ENCODE results near the gene GALNT12.

GALNT12 gene

DNA sequence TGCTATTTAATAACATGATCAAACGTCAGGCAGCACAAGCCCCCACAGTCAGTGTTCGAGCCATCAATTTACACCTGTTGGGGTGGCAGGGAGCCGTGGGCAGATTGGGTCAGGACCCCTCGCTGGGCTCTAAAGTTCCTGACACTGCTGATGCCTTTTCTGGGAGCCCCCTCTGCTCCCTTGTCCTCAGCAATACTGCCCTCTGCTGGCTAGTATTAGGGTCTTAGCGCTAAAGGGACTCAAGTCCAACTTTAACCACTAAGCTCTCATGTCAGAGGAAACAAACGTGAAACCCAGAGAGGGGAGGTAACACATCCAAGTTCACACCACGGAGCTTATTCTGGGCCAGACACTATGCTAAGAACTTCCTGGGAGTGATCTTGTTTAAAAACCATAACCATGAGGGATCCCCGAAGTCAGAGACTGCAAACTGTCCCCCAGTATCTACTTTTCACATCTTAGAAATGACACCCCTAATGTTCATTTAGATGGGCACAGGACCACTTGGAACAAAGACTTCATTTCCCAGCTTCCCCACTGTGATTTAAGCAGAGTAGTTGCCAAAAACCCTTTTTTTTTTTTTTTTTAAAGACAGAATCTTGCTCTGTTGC, 31.5 kb upstream of the GALNT12 start:
- peak; percentile 54 for ATAC-seq (ENCODE audit: low read depth)

DNA sequence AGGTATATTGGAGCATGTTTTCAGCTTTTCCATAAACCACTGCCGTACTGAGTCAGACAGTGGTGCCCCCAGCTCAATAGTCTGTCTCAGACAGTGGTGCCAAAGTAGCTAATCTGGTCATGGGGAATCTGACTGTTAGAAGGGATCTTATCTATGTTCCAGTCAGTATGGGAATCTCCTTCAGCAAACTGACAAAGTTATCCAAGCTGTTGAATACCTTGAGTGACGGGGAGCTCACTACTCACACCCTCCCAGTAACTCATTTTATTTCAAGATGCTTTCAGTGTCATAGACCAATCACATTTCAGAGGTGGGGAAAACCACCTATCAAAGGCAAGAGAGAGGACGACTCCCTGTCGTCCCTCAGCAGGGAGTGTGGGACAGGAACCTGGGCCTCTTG, 29.9 kb upstream of the GALNT12 start:
- TF ChIP-seq, protein P1, sequence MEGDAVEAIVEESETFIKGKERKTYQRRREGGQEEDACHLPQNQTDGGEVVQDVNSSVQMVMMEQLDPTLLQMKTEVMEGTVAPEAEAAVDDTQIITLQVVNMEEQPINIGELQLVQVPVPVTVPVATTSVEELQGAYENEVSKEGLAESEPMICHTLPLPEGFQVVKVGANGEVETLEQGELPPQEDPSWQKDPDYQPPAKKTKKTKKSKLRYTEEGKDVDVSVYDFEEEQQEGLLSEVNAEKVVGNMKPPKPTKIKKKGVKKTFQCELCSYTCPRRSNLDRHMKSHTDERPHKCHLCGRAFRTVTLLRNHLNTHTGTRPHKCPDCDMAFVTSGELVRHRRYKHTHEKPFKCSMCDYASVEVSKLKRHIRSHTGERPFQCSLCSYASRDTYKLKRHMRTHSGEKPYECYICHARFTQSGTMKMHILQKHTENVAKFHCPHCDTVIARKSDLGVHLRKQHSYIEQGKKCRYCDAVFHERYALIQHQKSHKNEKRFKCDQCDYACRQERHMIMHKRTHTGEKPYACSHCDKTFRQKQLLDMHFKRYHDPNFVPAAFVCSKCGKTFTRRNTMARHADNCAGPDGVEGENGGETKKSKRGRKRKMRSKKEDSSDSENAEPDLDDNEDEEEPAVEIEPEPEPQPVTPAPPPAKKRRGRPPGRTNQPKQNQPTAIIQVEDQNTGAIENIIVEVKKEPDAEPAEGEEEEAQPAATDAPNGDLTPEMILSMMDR (IDR thresholded peaks at IDR 0.05; ENCODE audit: poor library complexity, severe bottlenecking): no peak
- H3K9me3 ChIP-seq (ENCODE audit: severe bottlenecking): no peaks in the 10 kb centered on the region
- H3K36me3 ChIP-seq (ENCODE audit: low read depth): peaks cover 7% of the 10 kb centered on the region; the same call in 1 of the 2 replicates
- H3K27me3 ChIP-seq (ENCODE audit: insufficient read depth, poor library complexity, severe bottlenecking): no peaks in the 10 kb centered on the region
- no peak overlapping the region for H3K4me3 ChIP-seq (ENCODE audit: severe bottlenecking)
- DNase-seq (ENCODE audit: low spot score): no peak
- H3K4me1 ChIP-seq (ENCODE audit: insufficient read depth, poor library complexity, severe bottlenecking): peaks cover 17% of the 10 kb centered on the region
- ATAC-seq (ENCODE audit: low read depth): no peak
- H3K27ac ChIP-seq (ENCODE audit: poor library complexity, severe bottlenecking): no peak overlapping the region

More for the DNA sequence above, 31.5 kb upstream of the GALNT12 start:
- Histone ChIP-seq H3K36me3 (ENCODE audit: low read depth) (peaks cover 12% of the 10 kb centered on the region), H3K4me1 (ENCODE audit: insufficient read depth, poor library complexity, severe bottlenecking) (peaks cover 5% of the 10 kb centered on the region), H3K4me3 (ENCODE audit: severe bottlenecking) (no peak overlapping the region), H3K9me3 (ENCODE audit: severe bottlenecking) (no peaks in the 10 kb centered on the region), H3K27ac (ENCODE audit: poor library complexity, severe bottlenecking) (no peak overlapping the region), H3K27me3 (ENCODE audit: insufficient read depth, poor library complexity, severe bottlenecking) (no peaks in the 10 kb centered on the region)
- TF ChIP-seq, protein P1 (IDR thresholded peaks at IDR 0.05; ENCODE audit: poor library complexity, severe bottlenecking): peak; percentile 80
- DNase-seq (ENCODE audit: low spot score): no peak

DNA sequence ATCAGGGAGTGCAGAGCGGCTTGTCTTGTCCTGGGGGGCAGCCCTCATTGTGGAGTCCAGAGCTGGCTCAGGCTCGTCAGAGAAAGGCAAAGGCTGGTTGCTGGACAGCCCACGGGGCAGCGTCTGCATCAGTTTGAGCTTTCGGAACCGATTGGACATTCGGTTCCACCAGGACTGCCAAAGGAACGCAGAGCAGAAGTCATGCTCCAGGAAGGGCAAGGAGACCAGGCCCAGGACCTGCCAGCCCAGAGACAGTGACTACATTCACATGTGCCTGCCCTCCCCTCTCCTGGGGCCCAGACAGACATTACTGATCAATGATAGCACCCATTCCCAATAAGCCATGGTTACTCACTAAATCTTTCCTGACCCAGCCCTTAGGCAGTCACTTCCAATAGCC, 29.2 kb upstream of the GALNT12 start:
- no peak for ATAC-seq (ENCODE audit: low read depth)
- H3K27ac ChIP-seq (ENCODE audit: poor library complexity, severe bottlenecking): no peak overlapping the region
- peaks cover 4% of the 10 kb centered on the region; the same call in 1 of the 2 replicates for H3K36me3 ChIP-seq (ENCODE audit: low read depth)
- no peak overlapping the region for H3K4me3 ChIP-seq (ENCODE audit: severe bottlenecking)
- H3K27me3 ChIP-seq (ENCODE audit: insufficient read depth, poor library complexity, severe bottlenecking): no peaks in the 10 kb centered on the region
- peaks cover 19% of the 10 kb centered on the region for H3K4me1 ChIP-seq (ENCODE audit: insufficient read depth, poor library complexity, severe bottlenecking)
- DNase-seq (ENCODE audit: low spot score): no peak
- no peaks in the 10 kb centered on the region for H3K9me3 ChIP-seq (ENCODE audit: severe bottlenecking)
- TF ChIP-seq, protein P1 (IDR thresholded peaks at IDR 0.05; ENCODE audit: poor library complexity, severe bottlenecking): no peak

DNA sequence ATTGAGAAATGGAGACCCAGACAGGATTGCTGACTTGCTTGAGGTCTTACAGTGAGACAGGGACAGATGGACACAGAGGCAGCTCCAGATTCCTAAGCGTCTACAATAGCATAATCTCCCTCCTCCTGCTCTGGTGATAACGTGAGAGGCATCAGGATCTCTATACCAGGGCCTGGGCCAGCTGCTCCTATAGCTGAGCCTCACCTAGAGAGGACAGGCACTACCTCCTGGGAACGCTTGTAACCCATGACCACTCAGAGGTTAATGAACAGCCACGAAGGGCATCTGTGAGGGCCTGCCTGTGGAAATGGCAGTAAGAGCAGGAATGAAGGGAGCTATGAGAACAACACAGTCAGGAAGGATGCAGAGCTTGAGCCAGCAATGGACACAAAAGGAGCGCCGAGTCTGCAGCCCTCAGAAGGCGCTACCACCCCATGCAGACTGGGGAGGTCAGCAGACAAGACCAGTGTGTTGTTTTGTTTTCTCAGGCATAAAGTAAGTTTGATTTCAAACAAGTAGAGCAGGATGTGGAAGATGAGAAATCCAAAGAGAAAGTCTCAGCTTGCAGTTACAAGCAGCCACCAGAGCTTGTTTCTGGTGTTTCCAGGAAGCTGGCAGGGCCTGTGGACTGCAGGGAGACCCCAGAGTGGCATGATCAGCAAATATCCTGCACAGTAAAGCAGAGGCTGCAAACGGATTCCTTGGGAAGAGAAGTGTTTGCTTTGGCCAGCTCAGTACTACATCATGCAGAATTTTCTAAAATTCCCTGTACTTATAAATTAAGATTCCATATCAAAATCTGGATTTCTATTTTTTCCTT, 28.5 kb upstream of the GALNT12 start:
- Histone ChIP-seq H3K9me3 (ENCODE audit: severe bottlenecking) (no peaks in the 10 kb centered on the region), H3K27ac (ENCODE audit: poor library complexity, severe bottlenecking) (no peak overlapping the region), H3K4me3 (ENCODE audit: severe bottlenecking) (no peak overlapping the region), H3K36me3 (ENCODE audit: low read depth) (0 out of 2 replicates have a peak, but pooled peaks cover 4% of the 10 kb centered on the region), H3K27me3 (ENCODE audit: insufficient read depth, poor library complexity, severe bottlenecking) (no peaks in the 10 kb centered on the region), H3K4me1 (ENCODE audit: insufficient read depth, poor library complexity, severe bottlenecking) (peaks cover 19% of the 10 kb centered on the region)
- TF ChIP-seq, protein P1 (IDR thresholded peaks at IDR 0.05; ENCODE audit: poor library complexity, severe bottlenecking): no peak
- ATAC-seq (ENCODE audit: low read depth): no peak
- DNase-seq (ENCODE audit: low spot score): no peak

Data from RWPE2 (cell line).